CD1c-positive myeloid dendritic cell (primary cell): Measurements from ENCODE around the gene ADM2.

ENCODE experiments used
- DNase-seq: peaks from one replicate; pipeline ENCODE4 v3.0.0-alpha.2; 2016; ENCODE audit errors: extremely low spot score

ADM2 gene

DNA sequence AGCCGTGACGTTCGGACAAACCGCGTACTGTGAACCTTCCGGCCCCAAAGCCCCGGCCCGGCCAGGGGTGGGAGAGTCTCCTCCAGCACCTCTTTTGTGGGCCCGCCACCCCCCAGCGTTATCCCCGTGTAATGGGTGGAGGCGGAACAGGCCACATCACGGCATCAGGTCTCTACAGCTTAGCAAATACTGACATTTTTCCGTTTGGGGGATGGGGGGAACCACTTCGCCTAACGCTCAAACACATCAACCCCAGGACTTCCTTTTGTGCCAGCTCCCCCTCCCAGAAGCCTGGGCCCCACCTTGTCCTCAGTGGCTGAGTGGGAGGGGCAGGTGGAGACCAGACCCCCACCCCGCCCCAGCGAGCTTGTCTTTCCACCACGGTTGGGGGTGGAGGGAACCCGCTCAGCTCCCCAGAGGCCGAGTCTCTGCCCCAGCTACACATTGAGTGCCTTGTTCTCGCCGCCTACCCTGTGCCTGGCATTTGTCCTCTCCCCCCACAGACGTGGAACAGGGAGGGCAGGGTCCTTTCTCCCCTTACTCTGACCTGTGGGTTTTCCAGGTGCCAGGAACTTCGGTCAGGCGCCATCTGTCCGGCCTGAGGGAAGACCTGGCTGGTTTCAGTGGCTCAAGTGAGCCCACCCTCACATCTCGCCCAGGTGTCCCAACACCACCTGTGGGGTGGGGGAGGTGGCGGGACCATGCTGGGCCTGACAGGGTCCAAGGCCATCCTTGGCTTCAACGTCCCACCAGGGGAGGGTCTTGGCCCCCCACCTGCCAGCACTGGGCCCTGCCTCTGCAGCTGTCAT lies 36.1 kb upstream of the ADM2 start:
- no peak for DNase-seq

DNA sequence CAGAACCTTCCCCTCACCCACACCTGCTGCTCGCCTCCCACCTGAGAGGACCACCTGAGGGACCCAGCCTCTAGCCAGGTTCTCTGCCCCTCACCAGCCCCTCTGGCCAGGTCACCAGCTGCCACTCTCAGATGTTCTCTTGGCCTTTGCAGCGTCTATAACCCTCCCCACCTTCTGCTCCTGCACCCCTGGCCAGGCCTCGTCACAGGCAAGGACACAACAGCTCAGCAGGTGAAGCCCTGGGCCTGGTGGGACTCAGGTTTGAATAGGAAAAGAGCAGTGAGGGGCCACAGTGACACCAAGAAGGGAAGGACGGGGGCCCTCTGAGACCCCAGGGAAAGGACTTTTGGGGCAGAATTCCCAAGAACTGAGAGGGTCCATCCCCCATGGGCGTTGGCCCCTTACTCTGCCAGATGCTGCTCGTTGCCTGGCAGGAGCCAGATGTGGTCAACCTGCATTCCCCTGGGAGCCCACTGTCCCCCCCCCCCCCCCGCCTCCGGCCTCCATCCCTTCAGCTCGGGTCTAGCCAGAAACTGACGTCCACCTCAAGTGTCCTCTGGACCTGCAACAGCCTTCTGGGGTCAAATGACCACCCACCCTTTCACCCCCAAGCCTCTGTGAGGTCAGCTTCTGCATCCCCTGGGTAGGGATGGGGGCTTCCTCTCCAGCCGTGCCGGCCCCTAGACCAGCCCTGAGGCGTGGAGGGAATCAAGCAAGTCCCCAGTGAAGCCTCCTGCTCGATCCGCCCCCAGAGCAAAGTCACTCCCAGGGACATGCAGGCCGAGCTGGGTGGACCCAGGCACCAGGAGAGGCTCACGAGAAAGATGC lies 35.2 kb upstream of the ADM2 start:
- no peak for DNase-seq

DNA sequence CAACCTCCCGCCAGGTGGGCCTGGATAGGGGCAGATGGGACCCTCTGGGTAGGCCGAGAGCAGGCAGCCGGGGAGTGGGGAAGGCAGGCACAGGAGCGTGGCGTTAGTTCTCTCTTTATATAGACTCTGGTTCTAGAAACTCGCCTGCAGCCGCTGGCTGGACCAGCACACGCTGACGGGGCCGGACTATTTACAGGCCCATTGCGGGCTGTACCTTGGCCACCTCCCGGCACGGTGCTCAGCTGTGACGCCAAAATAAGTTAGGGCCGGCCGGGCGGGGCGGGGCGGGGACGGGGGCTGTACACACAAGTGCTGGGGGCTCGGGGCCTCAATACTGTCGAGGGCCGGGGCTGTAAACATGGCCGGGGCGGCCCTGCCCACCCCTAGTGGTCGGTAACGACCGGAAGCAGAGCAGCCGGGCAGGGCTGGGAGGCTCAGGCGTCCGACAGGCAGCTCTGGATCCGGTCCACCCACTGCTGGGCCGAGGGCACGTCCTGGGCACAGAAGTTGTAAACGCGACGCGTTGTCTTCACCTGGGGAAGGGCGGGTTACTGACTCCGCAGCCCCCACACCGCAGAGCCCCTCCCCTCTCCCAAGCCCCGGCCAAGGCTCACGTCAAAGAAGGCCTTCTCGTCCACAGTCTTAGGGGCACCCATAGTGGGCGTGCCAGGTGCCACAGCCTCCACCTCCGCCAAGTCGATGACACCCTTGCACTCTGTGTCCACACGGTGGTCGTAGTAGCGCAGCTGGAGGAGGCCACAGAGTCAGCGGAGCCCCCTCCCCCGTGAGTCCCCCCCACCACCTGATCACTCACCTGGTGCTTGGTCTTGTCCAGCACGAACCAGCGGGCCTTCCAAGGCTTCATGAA lies 34.4 kb upstream of the ADM2 start:
- DNase-seq: no peak

DNA sequence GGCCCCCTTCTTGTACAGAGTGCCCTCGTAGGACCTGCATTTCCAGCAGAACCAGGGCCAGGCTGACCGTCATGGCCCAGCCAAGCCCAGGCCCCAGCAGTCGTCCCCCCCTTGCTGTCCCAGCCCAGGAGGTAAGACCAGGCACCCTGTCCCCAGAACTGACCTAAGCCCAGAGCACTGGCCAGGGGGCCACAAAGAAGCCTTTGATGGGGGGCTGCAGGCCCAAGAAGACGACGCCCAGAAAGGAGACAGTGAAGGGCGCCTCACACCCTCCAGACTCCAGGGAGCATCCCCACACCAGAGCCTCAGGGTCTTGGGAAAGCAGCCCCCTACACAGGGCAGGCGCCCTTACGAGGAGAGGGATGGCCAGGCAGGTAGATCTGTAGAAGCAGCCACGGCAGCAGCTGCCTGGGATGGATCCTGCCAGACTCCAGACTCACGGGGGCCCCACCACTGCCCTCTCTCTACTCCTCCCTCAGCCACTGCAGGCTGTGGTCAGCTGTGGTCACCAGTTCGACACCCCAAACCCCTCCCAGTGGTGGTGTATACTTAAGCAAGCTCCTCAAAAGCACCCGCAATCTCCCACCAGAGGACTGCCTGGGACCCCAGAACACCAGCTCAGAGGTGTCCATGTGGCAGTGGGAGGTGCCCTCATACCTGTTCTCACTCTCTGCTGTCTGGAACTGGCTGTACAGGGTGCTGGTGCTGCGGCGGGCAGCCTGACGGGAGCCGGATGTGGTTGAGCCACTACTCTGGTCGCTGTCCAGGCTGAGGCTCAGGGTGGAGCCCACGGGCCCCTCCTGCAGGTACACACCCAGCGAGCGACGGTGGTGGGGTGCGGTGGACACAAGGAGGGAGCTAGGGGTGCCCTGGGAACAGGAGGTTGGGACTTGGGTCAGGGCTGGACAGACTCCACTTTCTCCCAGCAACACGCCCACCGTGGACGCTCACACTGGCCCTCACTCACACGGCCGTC lies 33.5 kb upstream of the ADM2 start:
- DNase-seq: no peak

DNA sequence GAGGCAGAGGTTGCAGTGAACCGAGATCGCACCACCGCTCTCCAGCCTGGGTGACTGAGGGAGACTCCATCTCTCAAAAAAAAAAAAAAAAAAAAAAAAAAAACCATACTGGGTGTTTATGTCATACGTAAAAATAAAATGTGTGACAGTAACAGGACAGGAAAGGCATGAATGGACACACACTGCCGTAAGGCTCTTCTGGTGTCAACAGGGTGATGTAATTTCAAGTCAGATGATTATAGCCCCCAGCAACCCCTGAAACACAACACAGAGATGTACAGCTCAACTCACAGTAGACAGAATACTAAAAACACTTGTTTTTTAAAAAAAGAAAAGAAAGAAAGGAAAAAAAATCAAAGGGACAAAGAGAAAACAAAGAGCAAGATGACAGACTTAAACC lies 28.7 kb upstream of the ADM2 start:
- DNase-seq: no peak

DNA sequence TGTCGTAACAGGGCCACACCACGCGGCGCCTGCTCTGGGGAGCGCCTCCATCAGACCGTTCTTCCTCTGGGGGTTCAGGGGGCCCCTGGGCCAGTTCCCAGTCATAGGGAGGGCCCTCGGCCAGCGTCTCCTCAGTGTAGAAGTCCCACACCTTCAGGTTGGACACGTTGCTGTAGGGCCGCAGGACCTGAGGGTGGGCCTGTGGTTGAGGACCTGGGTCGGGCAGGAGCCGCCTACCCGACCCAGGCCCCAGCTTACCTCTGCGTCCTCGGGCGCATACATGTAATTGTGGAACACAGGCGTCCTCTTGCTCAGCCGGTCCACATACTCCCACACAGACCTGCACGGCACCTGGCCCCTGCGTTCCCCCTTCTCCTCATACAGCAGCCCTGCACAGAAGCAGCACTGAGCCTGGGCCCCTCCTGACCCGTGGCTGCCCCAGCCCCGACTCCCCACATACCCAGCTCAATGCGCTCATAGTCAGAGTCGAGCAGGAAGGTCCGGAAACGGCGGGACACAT lies 26.7 kb upstream of the ADM2 start:
- DNase-seq: no peak

DNA sequence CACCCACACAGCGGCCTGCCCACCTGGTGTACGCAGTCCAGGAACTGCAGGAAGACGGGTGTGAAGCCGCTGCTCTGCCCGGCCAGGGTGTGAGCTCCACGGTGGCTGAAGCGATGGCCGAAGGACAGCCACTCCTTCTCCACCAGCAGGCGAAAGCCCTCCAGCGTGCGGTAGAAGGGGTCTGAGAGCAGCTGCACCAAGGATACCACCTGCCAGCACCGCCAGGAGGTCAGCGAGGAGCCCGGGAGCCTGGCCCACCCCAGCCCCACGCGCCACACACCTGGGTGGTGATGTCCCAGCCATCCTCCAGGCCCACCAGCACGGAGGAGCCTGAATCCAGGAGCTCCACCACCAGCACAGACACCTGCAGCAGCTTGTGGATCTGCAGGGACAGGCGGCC lies 26.1 kb upstream of the ADM2 start:
- no peak for DNase-seq

DNA sequence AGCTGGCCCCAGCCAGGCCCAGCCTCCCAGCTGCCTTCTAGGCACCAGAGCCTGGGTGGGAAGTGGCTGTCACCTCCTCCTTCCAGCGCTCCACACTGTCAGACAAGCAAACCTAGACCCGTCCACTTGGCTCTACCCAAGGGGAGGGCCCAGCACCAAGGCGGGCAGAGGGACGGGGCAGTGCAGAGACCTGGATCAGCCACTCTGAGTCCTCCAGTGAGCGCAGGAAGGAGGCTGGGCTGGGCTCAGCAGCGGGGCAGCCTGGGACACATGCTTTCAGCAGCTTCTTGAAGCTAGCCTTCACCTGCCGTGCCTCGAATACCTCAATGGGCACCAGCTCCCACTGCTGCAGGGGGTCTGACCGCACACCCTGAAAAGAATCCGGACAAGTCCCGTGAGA lies 25.3 kb upstream of the ADM2 start:
- DNase-seq: no peak

DNA sequence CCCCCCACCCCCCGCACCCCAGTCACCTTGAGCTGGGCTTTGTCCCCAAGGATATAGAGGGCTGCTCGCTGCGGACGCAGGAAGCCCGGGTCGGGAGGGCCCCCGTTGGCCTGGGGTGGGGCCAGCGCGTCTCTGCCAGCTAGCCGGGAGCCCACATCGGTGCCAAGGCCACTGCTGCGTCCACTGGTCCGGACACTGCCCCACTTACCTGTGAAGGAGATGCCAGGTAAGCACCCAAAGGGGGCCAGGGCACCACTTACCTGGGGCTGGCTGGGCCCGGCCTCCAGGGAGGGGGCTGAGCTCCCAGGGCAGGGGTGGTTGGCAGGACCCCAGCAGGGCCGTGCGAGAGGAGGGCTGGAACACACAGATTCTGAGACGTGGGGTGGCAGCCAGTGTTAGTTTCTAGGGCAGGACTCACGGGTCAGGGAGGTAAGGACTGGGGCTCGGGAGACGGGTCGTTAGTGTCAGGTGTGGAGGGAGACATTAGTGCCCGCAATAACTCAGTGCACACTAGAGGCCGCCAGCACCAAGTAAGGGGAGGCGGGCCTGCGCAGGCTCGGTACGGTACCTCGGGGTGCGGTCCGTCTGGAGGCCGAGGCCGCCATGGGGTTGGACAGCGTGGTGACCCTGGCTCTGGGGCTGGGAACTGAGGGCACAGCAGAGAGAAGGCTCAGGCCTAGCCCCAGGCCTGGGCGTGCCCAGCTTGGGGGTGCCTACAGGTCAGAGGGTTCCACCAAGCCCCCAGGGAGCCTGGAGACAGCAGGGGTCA lies 24.7 kb upstream of the ADM2 start:
- no peak for DNase-seq

DNA sequence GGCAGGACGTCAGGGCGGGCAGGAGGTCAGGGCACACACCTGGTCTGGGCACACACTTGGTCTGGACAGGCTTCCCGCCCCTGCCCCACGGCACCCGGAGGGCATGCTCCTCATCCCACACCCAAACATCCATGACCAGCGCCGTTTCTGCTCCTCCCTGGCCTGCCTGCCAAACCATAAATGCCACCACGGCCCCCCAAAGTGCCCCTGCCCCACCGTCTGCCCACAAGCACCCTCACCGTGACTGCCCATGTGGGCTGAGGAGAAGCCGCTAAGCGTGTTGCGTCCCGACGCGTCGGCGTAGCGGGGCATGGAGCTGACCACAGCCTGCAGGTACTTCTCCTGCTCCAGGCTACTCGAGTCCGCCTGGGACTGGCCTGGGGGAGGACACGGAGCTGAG lies 22.3 kb upstream of the ADM2 start:
- DNase-seq: no peak

DNA sequence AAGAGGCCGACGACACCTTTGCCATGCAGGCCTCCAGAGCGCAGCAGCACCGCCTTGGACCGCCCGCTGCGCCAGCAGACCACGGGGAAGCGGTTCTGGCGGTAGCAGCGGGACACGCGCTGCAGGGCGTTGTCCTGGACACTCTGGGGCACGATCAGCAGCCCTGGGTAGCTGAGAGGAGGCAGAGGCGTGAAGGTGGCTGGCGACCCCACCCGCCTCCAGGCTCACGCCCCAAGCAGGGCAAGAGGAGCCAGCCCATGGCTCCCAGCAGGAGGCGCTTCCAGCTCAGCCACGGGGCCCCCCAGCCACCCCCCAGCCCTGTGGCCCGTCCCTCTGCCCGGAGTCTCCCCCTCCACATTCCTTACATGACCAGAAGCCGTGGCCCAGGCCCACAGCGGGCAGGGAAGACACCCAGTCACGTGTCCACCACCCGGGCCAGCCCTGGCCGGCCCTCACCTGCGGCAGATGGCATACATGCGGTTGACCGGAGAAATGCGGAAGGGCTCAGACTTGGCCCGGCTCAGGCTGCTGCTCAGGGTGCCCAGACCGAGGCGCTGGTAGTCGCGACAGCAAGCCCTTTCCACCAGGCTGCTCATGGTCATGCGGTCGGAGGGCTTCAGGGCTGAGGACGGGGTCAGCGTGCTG lies 21.7 kb upstream of the ADM2 start:
- DNase-seq: no peak

DNA sequence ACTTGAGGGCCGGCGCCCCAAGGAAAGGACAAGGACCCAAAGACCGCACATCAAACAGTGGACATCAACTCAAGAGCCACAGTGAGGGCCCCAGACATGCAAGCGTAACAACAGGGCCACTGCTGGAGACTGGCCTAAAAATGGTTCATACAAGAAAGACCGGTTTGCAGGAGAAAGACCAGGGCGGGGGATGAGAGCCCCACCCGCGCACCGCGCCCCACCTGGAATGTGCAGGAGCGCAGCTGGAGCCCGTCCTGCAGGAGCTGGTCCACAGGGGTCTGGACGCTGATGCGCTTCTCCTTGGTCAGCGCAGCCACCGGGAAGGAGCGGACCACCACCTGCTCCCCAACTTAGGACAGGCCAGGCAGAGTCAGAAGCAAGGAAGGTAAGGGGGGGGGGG lies 20.4 kb upstream of the ADM2 start:
- DNase-seq: no peak

DNA sequence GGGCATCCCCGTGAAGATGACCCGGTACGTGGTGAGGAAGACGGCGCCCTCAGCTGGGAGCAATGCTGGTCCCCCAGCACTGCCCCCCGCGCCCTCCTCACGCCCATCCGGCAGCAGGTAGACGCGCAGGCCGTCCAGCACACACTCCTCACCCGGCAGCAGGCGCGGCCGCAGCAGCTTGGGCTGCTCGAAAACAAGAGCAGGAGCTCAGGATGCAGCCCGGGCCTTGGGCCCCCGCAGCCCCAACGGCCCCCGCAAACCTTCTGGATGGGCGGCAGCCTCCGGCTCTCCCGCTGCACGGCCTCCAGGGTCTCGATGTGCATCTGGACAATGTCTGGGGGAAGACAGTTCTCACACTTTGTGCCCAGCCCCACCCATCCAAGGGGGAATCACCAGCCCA lies 19.8 kb upstream of the ADM2 start:
- no peak for DNase-seq

DNA sequence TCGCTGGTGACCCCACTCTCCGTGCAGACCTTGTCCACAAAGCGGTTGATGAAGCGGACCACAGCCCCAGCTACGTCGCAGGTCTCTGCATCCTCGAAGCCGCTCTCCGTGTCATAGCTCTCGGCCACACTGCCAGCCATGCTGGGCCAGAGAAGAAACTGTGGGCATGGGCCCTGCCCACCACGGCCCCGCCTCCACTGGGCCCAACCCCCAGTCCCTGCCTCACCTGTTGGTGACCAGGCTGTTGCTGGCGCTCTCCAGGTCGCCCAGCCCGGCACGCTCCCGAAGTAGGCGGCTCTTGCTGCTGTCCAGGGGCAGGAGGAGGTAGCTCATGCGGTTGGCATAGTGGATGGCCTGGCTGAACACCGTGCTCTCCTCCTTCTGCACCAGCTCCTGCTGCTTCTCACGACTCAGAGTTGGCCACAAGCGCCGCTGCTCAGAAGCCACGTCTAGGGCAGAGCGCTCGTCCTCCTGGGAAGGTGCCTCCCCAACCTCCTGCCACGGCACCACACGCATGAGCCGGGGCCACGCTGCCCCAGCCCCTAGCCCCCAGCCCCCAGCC lies 19.3 kb upstream of the ADM2 start:
- no peak for DNase-seq

DNA sequence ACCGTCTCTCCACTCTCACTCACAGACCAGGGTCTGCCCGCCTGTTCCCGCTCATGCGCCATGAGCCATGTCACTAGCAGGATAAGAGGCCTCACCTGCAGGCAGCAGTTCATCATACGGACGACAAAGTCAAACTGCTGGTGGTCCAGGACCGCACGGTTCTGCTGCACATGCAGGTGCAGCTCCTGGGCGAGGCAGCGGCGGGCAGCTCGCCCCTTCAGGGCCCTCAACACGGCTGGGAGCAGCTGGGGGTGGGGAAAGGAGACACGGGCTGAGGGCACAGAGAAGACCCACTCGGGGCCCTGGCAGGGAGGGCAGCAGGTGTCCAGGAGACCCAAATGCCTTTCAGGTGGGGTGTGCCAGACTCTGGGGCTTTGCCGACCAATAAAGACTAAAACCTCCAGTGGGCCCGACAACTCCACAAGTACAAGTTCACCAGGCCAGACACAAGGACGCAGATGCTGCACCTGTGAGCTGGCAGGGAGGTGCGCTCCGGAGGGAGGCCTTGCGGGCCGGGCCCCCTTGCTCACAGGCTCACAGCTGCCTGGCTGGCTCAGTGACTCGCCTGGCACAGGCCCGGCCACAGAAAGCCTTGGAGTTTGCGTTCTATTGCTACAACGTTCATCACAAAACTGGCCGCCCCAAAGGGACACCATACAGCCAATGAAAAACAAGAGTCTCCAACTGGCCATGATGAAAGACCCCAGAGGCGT lies 18.0 kb upstream of the ADM2 start:
- DNase-seq: no peak

DNA sequence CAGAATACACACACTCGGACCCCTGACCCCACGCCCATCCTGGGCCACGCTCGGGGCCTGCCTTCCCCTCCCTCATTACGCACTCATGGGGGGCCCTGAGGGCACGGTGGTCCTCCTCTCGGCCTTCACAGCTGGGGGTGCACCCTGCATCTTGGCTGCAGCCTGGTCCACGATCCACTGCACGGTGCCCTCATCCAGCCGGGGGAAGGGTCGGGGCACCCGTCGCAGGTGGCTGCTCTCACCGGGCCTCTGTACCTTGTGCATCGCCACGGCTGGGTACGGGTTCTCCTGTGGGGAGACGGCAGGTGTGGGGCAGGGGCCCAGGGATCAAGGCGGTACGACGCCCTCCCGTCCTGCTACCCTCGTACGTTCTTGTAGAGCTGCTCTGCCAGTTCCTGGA lies 16.9 kb upstream of the ADM2 start:
- DNase-seq: no peak

DNA sequence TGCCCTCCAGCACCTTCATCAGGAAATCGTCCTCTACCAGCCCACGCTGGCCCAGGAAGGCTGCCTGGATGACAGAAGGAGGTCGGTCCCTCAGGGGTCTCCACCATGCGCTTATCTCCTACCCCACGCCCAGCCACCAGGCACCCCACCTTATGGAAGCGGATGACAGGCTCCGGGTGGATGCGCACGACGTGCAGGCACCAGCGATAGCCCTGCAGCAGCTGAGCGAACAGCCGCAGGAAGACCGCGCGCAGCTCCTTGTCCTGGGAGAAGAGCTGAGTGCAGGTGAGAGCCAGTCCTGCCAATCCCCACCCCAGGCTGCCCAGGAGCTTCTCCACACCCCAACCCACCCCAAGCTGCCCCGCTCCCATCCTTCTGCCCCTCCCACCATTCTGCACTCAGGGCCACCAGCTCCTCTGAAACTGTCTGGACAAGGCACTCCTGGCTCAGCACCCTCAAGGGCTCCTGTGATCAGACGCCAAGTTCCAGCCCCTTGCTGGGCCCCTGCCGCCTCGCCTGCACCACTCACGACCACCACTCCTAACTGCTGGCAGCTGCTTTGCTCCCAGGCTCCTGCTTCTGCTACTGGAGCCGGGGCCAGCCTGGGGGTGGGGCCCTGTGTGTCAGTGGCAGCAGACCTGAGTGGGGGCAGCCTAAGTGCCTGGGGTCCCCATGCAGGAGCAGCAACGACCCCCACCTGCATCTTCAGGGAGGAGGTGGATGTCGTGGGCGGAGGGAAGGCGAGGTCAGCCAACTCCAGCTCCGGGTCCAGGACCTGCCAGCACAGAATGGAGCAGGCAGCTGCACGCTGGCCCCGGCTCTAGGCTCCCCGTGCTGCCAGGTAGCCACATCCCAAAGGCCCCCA lies 16.0 kb upstream of the ADM2 start:
- no peak for DNase-seq

DNA sequence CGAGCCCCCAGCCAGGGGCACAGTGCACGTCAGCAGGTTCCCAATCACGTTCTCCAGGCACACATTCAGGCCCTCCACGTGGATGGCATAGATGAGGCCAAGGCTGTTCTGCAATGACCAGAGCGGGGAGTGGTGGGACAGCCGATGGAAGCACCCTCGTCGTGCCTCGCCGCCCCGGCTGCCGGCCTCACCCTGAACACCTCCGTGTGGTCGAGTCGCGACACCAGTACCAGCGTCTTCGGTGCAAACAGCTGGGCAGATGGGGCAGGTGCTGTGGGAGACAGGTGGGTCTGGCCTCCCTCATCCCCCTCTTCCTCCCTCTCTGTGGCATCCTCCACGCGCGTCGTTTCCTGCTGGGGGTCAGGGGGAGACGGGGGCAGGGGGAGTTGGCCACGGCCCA lies 14.0 kb upstream of the ADM2 start:
- no peak for DNase-seq
